Islet precursor cell (in vitro differentiated cells): Measurements from ENCODE around the gene CTAGE1.
"Not testable (repeated sequence)": the region's sequence is repeated elsewhere in the genome, so short reads cannot be mapped to it uniquely, and the experiment has no call there.

ENCODE experiments used
- DNase-seq: peaks from one replicate; pipeline ENCODE4 v3.0.0-alpha.2; 2018

CTAGE1 gene

DNA sequence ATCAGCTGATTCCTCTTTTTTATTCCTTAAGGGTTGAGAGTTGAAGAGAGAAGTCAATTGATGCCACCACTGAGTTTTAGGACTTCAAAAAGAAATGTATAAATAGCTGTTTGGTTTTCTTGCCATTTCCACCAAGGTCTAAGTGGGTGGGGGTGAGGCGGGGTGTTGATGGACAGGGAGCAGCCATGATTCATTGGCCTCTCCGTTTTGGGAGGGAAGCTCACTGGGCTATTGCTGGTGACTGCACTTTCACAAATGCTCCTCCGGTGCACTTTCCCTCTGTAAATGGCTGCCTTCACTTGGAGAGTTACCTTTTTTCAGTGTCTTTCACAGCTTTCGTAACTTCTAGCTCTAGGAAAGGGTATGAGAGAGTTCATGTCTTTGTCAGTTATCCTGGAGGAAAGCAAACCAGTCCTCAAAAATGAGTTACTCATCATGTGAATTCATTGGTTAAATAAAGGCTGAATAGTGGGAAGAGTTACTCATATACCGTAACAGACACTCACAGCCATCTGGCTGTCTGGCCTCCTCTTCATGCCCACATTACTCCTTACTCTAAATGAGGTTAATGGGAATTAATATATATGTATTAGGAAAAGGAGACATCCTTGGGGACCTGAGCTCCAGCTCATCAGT lies 17.4 kb upstream of the CTAGE1 start:
- no peak for DNase-seq

- DNase-seq, result no peak
These were observed 16.2 kb upstream of the CTAGE1 start for GRCh38 chr18:22433956-22434355.

DNA sequence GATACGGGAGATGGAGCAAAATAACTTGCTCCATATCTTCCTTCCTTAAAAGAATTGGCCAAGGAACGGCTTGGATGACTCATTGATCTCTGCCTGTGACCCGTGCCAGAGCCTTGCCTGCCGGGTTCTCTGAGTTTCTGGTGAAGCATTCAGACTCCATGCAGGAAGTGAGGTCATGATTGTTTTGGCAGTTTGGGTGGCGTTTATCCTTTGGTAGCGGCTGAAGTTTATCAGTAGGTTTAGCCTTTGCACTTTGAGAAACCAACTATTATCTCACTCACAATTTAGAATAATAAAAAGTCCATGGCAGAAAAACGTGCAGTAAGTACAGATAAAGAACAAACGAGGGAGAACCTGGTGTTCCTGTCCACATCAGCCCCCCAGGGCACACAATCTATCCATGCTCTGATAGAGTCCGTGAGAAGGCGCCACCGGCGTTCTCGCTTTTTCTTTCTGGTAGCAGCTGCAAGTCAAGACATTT lies 15.0 kb upstream of the CTAGE1 start:
- DNase-seq, result peak; percentile 79

DNA sequence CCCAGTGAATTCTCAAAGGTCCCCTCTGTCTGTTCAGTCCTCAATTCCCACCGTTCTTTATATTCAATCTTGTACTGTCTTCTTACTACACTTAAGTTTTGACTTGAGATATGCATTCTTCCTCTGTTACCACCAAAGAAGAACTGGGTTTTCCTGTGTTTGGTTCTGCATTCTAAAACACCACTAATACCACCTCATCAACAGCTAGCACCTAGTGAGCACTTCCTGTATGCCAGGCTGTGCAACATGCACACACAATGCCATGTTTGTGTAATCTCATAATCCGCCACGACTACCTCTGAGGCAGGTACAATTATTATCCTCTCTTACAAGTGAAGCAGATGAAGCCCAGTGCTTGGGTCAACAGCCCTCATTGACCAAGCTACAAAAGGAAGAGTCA lies 11.8 kb upstream of the CTAGE1 start:
- DNase-seq, result no peak

- DNase-seq, result no peak
These were observed 11.0 kb upstream of the CTAGE1 start for GRCh38 chr18:22428672-22429071.

GRCh38 chr18:22427822-22428549 lies 10.3 kb upstream of the CTAGE1 start:
- no peak for DNase-seq

DNA sequence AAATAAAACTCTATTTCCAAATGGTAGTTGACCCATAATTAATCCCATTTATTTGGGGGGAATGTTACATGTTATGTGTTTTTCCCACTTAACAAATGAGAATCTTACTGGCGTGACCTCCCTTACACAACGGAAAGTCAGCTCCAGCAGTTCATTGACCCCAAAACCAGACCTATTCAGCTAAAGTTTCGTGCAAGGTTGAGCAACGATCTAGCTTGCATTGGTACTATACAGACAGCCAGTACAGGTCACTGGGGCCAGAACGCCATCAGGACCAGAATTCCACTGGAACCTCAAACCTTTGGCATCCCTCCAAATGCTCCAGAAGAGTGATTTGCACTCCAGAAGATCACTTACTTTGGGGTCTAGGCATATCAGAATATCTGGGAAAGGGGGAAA lies 6.8 kb upstream of the CTAGE1 start:
- DNase-seq, result no peak

DNA sequence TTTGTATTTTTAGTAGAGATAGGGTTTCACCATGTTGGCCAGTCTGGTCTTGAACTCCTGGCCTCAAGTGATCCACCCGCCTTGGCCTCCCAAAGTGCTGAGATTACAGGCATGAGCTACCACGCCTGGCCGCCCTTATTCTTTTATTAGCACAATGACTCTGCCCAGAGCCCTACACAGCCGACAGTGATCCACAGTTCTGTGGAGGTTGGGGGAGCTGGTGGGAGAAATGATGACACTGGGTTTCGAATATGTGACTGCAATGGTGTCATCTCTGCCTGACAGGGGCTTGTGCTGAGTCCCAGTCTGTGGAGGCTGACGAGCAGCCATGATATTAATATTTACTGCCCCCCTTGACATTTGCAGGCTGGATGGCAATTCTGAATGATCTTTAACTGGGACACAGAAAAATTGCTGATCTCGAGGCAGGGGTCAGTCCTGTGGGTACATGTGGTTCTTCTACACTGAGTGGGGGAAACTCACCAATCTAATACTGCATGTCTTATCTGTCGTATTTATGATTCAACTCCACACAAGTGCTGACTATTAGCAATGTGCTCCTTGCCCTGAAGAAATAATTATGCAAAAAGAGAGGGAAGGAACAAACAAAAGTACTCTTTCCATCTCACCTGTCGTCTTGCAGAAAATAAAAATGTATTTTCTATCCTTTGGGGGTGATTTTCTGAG lies 6.3 kb upstream of the CTAGE1 start:
- no peak for DNase-seq

- DNase-seq, result no peak
These were observed 5.3 kb upstream of the CTAGE1 start for GRCh38 chr18:22422909-22423548.

GRCh38 chr18:22420652-22421051 lies 2.9 kb upstream of the CTAGE1 start:
- DNase-seq, result no peak

DNA sequence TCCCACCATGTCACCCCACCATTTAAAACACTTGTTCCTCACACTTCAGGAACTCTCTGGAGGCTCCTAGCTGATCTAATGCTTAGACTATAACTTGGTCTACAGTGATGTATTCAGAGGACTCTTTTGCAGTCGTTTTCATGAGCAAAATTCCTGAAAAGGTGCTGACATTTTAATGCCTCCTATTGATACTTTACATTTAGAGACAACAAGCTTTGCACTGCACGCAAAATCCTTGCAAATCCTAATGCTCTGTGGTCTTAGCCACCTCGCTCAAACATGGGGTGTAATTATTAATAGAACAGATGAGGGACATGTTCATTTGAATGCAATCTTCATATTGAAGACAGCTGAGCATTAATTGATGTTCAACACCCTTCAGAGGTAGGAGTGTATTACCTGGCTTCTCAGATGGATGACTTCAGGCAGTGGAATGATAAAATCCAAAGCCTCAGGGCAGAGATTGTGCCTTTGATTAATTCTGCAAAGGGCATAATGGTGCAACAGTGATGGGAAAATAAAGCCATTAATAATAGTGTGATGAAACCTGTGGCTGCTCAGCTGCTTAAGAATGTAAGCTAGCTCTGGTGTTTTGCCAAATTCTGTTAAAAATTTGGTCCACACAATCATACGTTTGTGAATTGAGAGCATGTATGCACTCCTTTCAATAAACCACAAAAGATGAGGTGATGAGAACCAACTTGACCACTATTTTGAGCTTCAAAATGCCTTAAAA lies 5.4 kb downstream of the CTAGE1 start:
- DNase-seq, result no peak

GRCh38 chr18:22411446-22411845 lies 6.3 kb downstream of the CTAGE1 start:
- DNase-seq, result no peak

GRCh38 chr18:22410126-22410525 lies 7.6 kb downstream of the CTAGE1 start:
- no peak for DNase-seq

- DNase-seq, result no peak
These were observed 8.3 kb downstream of the CTAGE1 start for GRCh38 chr18:22409445-22409844.

- DNase-seq, result no peak
These were observed 9.7 kb downstream of the CTAGE1 start for GRCh38 chr18:22408059-22408458.

DNA sequence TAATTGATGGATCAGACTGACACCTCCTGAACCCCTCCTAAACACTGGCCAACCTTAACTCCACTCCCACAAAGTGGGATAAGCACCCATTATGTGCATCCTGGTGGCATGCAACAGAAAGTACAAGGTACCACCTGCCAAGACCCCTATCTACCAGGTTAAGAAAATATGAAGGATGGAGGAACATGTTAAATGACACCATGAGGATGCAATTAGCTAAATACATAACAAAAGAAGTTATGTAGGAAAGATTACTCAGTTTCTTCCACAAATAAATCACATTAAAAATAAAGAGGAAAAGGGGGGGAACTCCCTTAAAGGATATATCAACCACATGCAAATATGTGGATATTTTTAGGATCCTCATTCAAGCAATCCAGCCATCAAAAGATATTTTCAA lies 12.6 kb downstream of the CTAGE1 start:
- DNase-seq, result no peak

DNA sequence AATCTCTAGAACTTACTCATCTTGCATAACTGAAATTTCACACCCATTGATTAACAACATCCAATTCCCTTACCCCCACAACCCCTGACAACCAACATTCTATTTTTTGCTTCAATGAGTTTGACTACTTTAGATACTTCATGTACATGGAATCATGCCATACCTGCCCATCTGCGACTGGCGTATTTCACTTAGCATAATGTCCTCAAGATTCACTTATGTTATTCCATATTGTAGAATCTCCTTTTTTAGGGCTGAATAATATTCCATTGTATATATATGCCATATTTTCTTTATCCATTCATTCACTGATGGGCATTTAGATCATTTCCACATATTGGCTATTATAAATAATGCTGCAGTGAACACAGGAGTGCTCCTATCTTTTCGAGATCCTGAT lies 13.8 kb downstream of the CTAGE1 start:
- no peak for DNase-seq

DNA sequence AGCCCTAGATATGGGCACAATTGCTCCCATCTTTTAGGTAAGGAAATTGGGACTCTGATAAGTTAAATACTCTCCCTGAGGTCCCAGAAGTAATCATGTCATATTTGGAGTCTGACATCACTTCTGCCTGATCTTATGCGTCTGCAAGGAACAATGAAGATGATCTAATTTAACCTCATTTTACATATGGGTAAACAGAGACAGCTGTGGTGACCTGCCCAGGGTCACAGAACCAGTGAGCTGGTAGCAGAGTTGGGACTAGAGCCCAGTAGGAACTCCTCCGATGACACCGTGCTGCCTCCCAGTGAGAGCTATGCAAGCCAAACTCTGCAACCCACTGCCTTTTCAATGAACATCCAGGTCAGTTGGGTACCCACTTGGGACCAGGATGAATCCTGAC lies 17.8 kb downstream of the CTAGE1 start:
- DNase-seq, result no peak

- no peak for DNase-seq
These were observed 19.3 kb downstream of the CTAGE1 start for GRCh38 chr18:22398464-22398863.

DNA sequence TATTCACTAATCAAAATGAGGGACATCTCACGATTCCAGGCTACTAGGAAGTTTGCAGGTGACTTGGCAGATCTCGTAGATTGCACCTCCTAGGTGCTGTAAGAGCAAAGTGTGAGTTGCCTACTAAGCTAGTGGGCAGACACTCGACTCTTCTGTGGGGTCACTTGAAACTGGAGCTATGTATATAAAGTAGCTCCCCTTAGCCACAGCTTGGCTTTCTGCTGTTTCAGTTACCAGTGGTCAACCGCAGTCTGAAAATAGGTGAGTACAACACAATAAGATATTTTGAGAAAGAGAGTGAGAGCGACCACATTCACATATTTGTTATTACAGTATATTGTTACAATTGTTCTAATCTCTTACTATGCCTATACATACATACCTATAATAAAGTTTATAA lies 23.3 kb downstream of the CTAGE1 start:
- no peak for DNase-seq

GRCh38 chr18:22393164-22393563 lies 24.6 kb downstream of the CTAGE1 start:
- DNase-seq, result not testable (repeated sequence)

GRCh38 chr18:22391407-22392345 lies 26.0 kb downstream of the CTAGE1 start:
- DNase-seq, result no peak
